Endometrial microvascular endothelial cells (primary cell): ENCODE results near the gene FAM107B. TPM values are rescaled to one million over a fixed set of nuclear protein-coding genes. Genes with fewer than 3 reads are reported as not detected.
"Not testable (repeated sequence)": the region's sequence is repeated elsewhere in the genome, so short reads cannot be mapped to it uniquely, and the experiment has no call there.

Experiments
- in situ Hi-C: cut with HindIII; loops from 2 replicates; pipeline ENCODE4 v1.10.0; 2017; ENCODE audit warnings: low sequenced_read_pairs, low pct_unique_long_range_greater_than_20kb; ENCODE audit errors: inconsistent ontology term
- total RNA-seq: library from RNA; depleted of rRNA; stranded (reverse); fragments of >200 nt; gene quantifications from one replicate; pipeline ENCODE4 v1.2.3, GENCODE V29; 2015; ENCODE audit errors: inconsistent ontology term

Gene FAM107B
- total RNA-seq, 1 donor from 2014 or later = 77.7 TPM

DNA sequence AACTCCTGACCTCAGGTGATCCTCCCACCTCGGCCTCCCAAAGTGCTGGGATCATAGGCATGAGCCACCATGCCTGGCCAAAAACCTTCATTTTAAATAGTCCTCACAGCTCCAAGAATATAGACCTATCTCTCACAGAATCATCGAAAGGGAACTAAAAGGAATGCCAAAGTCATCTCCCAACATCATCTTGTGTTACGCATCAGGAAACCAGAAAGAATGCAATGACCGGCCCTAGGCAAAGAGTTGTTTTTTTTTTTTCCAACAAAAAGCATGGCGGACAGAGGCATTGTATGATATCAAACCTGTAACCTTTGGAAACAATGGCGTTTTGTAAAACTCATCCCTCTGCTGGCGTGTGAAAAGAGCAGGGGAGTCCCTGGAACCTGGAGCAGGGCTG, 73.2 kb downstream of the FAM107B start:
- in situ Hi-C loops = no loop called here

- in situ Hi-C loops = no loop called here
Observed at GRCh38 chr10:14700546-14700945, 74.2 kb downstream of the FAM107B start.

DNA sequence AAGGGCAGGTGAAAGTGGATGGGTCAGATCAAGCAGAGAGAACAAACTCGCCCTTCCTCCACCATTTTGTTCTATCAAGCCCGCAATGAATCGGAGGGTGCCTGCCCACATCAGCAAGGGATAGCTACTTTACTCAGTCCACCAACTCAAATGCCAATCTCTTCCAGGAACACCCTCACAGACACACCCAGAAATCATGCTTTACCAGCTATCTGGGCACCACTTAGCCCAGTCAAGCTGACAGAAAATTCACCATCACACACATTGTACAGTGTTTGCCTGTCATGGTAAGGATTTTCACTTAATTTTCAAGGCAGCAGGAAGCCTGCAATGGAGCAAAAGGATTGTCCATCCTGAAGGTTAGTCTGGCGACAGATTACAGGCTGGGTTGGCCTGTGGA, 75.2 kb downstream of the FAM107B start:
- in situ Hi-C loops = no loop called here

DNA sequence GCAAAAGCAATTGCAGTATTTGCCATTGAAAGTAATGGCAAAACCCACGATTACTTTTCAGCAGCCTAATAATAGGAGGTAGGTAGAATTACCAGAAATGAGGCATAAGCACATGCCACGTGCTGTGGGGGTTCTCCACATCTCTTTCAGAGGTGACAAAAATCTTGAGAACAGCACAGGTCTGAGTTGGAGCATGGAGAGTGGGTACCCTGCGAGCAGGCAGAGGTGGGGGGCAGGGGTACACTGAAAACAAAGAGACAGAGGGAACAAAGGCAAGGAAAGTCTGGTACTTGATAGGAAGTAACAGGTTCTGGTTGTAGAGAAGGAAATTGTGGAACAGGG, 75.9 kb downstream of the FAM107B start:
- in situ Hi-C loops = no loop called here

- in situ Hi-C loops = no loop called here
Observed at GRCh38 chr10:14698111-14698828, 76.4 kb downstream of the FAM107B start.

DNA sequence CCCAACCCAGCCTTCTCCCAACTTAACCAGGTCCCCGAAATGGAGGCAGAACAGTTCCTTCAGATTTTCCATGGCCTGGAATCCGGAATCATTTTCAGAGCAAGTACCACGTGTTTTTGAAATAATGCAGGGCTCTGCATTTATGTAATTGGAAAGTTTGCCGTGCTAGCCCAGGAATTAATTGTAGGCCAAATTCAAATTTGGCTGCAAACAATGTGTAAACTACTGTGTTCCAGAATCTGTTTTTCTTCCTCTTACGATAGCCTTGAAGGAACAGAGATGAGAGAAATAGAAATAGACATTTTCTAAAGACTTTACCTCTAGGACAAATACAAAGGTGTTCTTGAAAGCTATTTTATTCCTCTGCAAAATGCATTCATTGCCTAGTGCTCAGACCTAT, 77.4 kb downstream of the FAM107B start:
- in situ Hi-C loops = no loop called here

GRCh38 chr10:14696821-14697220, 77.9 kb downstream of the FAM107B start:
- in situ Hi-C loops = no loop called here

DNA sequence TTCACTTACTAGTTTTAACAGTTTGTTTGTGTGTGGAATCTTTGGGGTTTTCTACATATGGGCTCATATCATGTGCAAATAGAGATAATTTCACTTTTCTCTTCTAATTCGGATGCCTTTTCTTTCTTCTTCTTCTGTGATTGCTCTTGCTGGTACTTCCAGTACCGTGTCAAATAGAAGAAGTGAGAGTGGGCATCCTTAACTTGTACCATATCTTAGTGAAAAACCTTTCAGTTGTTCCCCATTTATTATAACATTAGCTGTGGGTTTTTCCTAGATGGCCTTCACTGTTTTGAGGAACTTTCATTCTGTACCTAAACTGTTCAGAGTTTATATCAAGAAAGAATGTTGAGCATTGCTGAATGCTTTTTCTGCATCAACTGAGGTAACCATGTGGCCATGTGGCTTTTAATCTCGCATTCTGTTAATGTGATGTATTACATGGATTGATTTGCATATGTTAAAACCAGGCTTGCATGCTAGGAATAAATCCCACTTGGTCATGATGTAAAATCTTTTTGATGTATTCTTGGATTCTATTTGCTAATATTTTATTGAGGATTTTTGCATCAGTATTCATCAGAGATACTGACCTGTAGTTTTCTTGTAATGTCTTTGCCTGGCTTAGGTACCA, 78.7 kb downstream of the FAM107B start:
- in situ Hi-C loops = no loop called here

- in situ Hi-C loops = no loop called here
Observed at GRCh38 chr10:14693891-14694290, 80.8 kb downstream of the FAM107B start.

DNA sequence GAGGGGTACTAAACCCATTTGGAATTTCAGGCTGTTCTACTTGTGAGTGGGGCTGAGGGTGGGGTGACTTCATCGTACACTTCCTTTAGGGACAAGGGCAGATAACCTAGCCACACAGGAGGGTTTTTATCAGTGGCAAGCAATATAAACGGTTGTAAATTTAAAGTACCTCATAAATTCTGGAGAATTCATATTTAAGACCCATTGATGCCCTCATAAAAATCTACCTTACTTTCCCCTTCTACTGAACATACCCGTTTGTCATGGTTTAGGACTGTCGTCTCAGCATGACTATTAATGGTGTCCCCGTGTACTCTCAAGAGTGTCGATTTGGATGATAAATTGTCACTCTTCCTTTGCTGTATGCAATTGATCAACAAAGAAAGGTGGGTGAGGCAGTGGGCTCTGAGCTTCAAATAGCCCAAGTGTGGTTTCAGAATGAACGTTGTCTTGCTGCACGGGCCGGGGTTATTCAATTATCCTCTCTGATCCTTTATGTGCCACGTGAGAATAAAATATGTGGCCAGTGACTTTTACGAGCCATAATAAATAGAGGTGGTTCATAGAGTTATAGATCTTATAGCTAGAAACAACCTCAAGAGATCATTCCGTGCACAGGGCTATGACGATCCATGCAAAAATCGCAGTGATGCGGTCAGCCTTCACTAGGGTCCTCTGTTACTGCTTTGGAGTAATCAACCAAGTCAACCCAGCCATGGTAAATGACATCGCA, 82.2 kb downstream of the FAM107B start:
- in situ Hi-C loops = no loop called here

GRCh38 chr10:14691359-14691758, 83.3 kb downstream of the FAM107B start:
- in situ Hi-C loops = no loop called here

DNA sequence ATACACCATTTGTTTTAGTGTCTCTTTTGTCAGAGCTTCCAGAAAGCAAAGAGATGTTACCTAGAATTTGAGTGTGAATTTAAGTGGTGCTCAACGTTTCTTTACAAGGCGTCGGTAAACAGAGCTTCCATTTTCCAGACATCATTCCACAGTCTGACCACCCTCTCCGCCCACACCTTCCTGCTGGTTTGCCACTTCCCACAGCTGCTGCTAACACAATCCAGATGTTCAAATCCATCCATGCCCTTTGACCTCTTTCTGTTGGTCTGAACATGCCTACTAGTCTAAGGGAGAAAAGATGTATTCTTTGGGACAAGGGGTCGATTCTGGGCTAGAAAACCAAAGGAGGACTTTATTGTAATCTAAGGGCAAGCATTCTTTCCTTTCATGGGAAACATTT, 86.1 kb downstream of the FAM107B start:
- in situ Hi-C loops = no loop called here

DNA sequence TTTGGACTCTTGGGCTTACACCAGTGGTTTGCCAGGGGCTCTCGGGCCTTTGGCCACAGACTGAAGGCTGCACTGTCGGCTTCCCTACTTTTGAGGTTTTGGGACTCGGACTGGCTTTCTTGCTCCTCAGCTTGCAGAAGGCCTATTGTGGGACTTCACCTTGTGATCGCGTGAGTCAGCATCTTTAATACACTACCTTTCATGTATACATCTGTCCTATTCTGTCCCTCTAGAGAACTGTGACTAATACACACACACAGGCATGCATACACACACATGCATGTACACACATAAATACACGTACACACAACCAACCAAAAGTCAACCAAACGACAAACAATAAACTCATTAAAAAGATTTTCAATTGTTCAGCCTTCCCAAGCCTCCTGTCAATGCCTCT, 86.5 kb downstream of the FAM107B start:
- in situ Hi-C loops = not testable (repeated sequence)

DNA sequence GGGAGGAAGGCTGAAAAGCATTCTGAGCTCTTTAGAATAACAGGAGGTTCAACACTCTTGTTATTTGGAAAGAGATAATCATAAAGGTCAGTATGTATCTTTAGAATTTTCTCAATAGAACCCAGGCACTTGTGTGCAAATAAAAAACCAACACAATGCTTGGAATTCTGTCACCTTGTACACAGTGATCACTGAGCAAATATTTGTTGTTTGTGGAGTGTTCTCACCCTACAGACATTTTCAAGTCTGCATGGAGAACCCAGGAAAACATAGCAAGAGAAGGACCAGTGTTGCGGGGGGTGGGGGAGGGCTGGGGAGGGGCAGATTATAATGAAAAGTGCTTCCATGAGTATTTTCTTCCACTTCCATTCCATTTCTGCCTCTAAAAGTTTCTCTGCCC, 87.4 kb downstream of the FAM107B start:
- in situ Hi-C loops = no loop called here

GRCh38 chr10:14686356-14686755, 88.3 kb downstream of the FAM107B start:
- in situ Hi-C loops = no loop called here

GRCh38 chr10:14684354-14684753, 90.3 kb downstream of the FAM107B start:
- in situ Hi-C loops = no loop called here

DNA sequence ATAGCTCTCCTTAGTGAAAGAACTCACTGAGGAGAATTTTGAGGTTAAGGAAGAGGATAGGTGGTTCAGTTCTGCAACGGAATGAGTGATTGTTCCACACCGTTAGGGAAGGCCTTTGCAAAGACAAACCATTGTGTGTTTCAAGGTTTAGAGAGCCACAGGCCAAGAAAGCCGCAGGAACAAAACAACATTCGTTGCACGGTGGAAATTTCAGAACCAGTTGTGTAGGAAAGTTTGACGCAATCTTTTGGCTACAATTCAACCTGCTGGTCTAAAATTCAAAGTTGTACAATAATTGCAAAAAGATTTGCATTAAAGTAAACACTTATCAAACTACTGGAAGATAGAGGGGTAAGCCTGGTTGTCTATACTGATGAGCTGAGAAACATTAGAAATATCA, 91.4 kb downstream of the FAM107B start:
- in situ Hi-C loops = no loop called here

DNA sequence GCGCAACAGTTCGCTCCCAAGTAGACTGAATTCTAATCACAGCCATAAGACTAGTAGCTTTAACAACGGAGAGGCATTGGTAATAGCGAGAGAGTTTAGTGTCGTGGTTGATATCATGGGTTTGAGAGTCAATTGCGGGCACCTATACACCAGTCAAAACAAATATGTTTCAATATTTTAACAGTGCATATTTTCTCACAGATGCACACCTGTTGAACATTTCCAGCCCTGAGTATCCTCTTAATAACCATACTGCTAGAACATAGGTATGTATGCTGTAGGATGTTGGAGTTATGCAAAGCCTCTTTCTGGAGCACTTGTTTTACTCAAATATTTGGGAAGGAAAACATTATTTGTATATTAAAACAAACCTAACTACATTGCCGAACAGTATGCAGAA, 92.9 kb downstream of the FAM107B start:
- in situ Hi-C loops = no loop called here

DNA sequence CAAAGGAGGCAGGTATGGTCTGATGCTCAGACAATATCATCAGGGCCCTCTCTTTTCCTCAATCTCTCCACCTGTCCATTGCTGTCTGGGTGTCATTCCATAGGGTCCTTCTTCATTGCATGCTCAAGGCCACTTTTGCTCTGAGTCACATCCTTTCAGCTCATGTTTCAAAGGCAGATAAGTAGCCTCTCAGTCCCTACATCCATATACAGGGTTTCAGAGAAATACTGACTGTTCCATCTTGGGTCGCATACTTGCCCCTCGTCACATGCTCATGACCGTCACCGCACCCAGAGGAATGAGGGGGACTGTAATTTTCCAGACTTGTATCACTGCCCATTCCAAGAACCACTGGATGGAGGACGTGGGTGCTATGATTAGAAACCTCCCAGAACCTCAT, 93.4 kb downstream of the FAM107B start:
- in situ Hi-C loops = no loop called here

DNA sequence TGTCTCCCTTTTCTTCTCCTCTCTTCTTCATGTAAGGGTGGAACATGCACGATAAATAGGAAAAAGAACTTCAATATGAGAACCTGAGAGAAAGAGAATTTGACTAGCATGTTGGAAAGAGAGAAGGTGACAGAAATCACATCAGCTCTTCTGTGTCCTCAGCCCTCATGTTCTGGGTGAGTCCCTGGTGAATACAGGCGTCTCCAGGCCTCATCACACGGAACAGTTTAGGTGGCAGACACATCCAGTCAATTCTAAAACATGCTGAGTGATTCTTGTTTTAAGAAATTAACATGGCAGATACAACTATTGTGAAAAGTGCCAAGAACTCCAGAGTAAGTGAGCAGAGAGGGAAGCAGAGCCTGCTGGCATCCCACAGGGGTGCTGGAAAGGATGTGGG, 96.1 kb downstream of the FAM107B start:
- in situ Hi-C loops = no loop called here
